ENCODE results near the gene NAPEPLD.
"Not testable (repeated sequence)": the region's sequence is repeated elsewhere in the genome, so short reads cannot be mapped to it uniquely, and the experiment has no call there.

GRCh38 chr7:103152744-103153617 is 4.1 kb upstream of the NAPEPLD start:
- not testable (repeated sequence) for TF ChIP-seq CTCF (IDR thresholded peaks at IDR 0.05; ENCODE audit: low read length); EZH2 (optimal IDR thresholded peaks at IDR 0.05; ENCODE audit: low read depth, low read length); EZH2phosphoT487 (IDR thresholded peaks at IDR 0.05; ENCODE audit: low read length)
